Common myeloid progenitor, CD34-positive (primary cell): ENCODE measurements around the gene FGG.

Source experiments
- CTCF ChIA-PET: fragments of 350-600 bp; sonication (Branson Sonifier 250); formaldehyde crosslinking; loops from one replicate; lab custom pipeline; 2021; ENCODE audit warnings: antibody characterized with exemption; lab: Charles Lee
- POLR2A ChIA-PET: fragments of 350-600 bp; sonication (Branson Sonifier 250); formaldehyde crosslinking; loops from one replicate; lab custom pipeline; 2021; ENCODE audit warnings: antibody characterized with exemption; lab: Charles Lee
- DNase-seq, 3 donors: peaks; one replicate each; pipeline versions ENCODE4 v3.0.0 to v3.0.0-alpha.2; 2013
- H3K27ac ChIP-seq, 2 experiments: 1 replicate in 1 of 2; 2 replicates in 1 of 2; pipeline ENCODE4 v1.7.0; 2013; ENCODE audit warnings: inconsistent platforms in 2 of 2, low read length in 2 of 2, mild to moderate bottlenecking in 2 of 2, low read depth in 1 of 2, moderate library complexity in 1 of 2; ENCODE audit not compliant: severe bottlenecking in 2 of 2, insufficient read depth in 1 of 2, poor library complexity in 1 of 2
- H3K27me3 ChIP-seq, 5 experiments: replicated peaks in 2 of 5; 1 replicate in 3 of 5; 2 replicates in 2 of 5; pipeline versions ENCODE4 v1.6.1 to v1.7.0; 2013; ENCODE audit warnings: low read length in 4 of 5, mild to moderate bottlenecking in 2 of 5, moderate library complexity in 2 of 5, inconsistent platforms in 1 of 5; ENCODE audit not compliant: insufficient read depth in 5 of 5, control insufficient read depth in 4 of 5
- H3K36me3 ChIP-seq, 4 experiments: 1 replicate in 2 of 4; 2 replicates in 2 of 4; pipeline versions ENCODE4 v1.6.1 to v1.7.0; 2013; ENCODE audit warnings: low read length in 3 of 4, control low read depth in 1 of 4, mild to moderate bottlenecking in 1 of 4; ENCODE audit not compliant: control insufficient read depth in 4 of 4, insufficient read depth in 4 of 4
- H3K4me1 ChIP-seq, 4 experiments: 1 replicate in 3 of 4; 2 replicates in 1 of 4; pipeline versions ENCODE4 v1.6.1 to v1.7.1; 2013; ENCODE audit warnings: low read length in 3 of 4, mild to moderate bottlenecking in 3 of 4, control low read depth in 1 of 4, inconsistent platforms in 1 of 4, moderate library complexity in 1 of 4; ENCODE audit not compliant: control insufficient read depth in 4 of 4, insufficient read depth in 4 of 4; ENCODE audit errors: control extremely low read depth in 1 of 4
- H3K4me3 ChIP-seq, 7 experiments: 1 replicate in 4 of 7; 2 replicates in 3 of 7; pipeline versions ENCODE4 v1.5.1 to v1.7.0; 2013; ENCODE audit warnings: mild to moderate bottlenecking in 7 of 7, low read length in 6 of 7, moderate library complexity in 6 of 7, inconsistent platforms in 2 of 7, low read depth in 2 of 7, control low read depth in 1 of 7; ENCODE audit not compliant: insufficient read depth in 4 of 7, control insufficient read depth in 1 of 7; ENCODE audit errors: extremely low read depth in 1 of 7
- H3K9me3 ChIP-seq, 5 experiments: 1 replicate in 4 of 5; 2 replicates in 1 of 5; pipeline versions ENCODE4 v1.6.1 to v1.7.1; 2013; ENCODE audit warnings: low read length in 4 of 5, mild to moderate bottlenecking in 2 of 5, inconsistent platforms in 1 of 5, low read depth in 1 of 5, moderate library complexity in 1 of 5; ENCODE audit not compliant: control insufficient read depth in 4 of 5, insufficient read depth in 2 of 5; ENCODE audit errors: control extremely low read depth in 1 of 5
- WGBS: methylation state at CpG from one replicate; pipeline ENCODE4 v1.1.5; 2013; ENCODE audit not compliant: insufficient coverage; 5-methylcytosine and 5-hydroxymethylcytosine counted together

Gene FGG

GRCh38 chr4:154608361-154609252 is 3.8 kb downstream of the FGG start:
- CTCF ChIA-PET = interaction anchor here (1.3 to 5.2 kb wide), 5 partner anchors 11 to 58 kb away, joined by 3 to 24 read pairs (median 6); partner anchors contain the start of gene PLRG1
- Histone ChIP-seq H3K4me1 (peaks cover 0 to 2% (median 0%) of the 10 kb centered on the region in 4 experiments), H3K27ac (no peak overlapping the region), H3K9me3 (no peaks in the 10 kb centered on the region), H3K36me3 (no peaks in the 10 kb centered on the region), H3K4me3 (no peak overlapping the region), H3K27me3 (peaks cover 0 to 10% (median 0%) of the 10 kb centered on the region in 5 experiments)
- POLR2A ChIA-PET = no interaction called here
- DNase-seq = no peak
- no CpG with 5 or more reads among the region's 3 CpGs for WGBS

- ChIA-PET CTCF (interaction anchor here (0.8 to 1.4 kb wide), 6 partner anchors 12 to 48 kb away, joined by 3 to 6 read pairs (median 4); no protein-coding TSS in a partner anchor), POLR2A (no interaction called here)
- Histone ChIP-seq H3K9me3 (no peaks in the 10 kb centered on the region), H3K27ac (no peak overlapping the region), H3K36me3 (no peaks in the 10 kb centered on the region), H3K4me3 (no peak overlapping the region), H3K4me1 (peaks cover 0 to 2% (median 0%) of the 10 kb centered on the region in 4 experiments), H3K27me3 (peaks cover 0 to 11% (median 0%) of the 10 kb centered on the region in 5 experiments)
- no peak for DNase-seq
- WGBS = 100% methylated on average over 4 of the region's 6 CpGs
Observed at GRCh38 chr4:154606728-154607723, 5.4 kb downstream of the FGG start.

DNA sequence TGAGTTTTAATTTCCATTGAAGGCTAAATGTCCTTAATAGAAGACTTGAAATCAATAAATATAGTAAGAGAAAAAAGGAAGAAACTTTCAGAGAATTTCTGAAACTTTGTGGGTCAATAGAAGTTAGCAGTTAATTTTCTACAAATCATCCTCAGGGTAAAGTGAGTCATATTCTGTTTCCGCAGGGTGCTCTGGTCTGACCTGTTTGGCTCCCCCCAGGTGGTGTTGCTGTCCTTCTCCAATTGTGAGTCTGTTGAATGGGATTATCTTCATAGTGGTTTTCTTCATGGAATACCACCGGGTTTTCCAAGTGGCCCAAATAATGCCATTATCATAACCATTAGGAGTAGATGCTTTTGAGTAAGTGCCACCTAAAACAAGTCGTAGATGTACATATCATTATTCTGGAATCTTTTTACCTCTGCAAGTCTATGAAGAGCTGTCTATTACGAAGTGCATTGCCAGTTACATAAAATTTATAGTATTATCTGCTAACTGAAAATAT is 7.7 kb downstream of the FGG start:
- H3K9me3 ChIP-seq = no peaks in the 10 kb centered on the region
- no peaks in the 10 kb centered on the region for H3K36me3 ChIP-seq
- WGBS = no CpG with 5 or more reads among the region's 4 CpGs
- no peaks in the 10 kb centered on the region for H3K4me1 ChIP-seq
- CTCF ChIA-PET = interaction anchor here (1.0 to 1.9 kb wide), 4 partner anchors 8 to 46 kb away, joined by 3 to 7 read pairs (median 4); no protein-coding TSS in a partner anchor
- H3K27me3 ChIP-seq = peaks cover 0 to 11% (median 0%) of the 10 kb centered on the region in 5 experiments
- H3K4me3 ChIP-seq = no peak overlapping the region
- DNase-seq = no peak
- H3K27ac ChIP-seq = no peak overlapping the region
- POLR2A ChIA-PET = no interaction called here

- no peak overlapping the region for H3K27ac ChIP-seq
- no peak for DNase-seq
- CTCF ChIA-PET = interaction anchor here (0.9 to 1.9 kb wide), 5 partner anchors 9 to 44 kb away, joined by 3 to 6 read pairs (median 4); no protein-coding TSS in a partner anchor
- no peak overlapping the region for H3K4me3 ChIP-seq
- H3K36me3 ChIP-seq = no peaks in the 10 kb centered on the region
- no peaks in the 10 kb centered on the region for H3K9me3 ChIP-seq
- 96% methylated on average over 3 of the region's 6 CpGs for WGBS
- POLR2A ChIA-PET = no interaction called here
- H3K4me1 ChIP-seq = no peaks in the 10 kb centered on the region
- peaks cover 0 to 11% (median 0%) of the 10 kb centered on the region in 5 experiments for H3K27me3 ChIP-seq
Observed at GRCh38 chr4:154603033-154603943, 9.2 kb downstream of the FGG start.

- no peaks in the 10 kb centered on the region for H3K4me1 ChIP-seq
- peaks cover 0 to 11% (median 0%) of the 10 kb centered on the region in 5 experiments for H3K27me3 ChIP-seq
- no peak for DNase-seq
- no peaks in the 10 kb centered on the region for H3K36me3 ChIP-seq
- POLR2A ChIA-PET = no interaction called here
- 80% methylated on average over 1 of the region's 1 CpG for WGBS
- H3K9me3 ChIP-seq = no peaks in the 10 kb centered on the region
- H3K27ac ChIP-seq = no peak overlapping the region
- CTCF ChIA-PET = interaction anchor here (1.0 to 1.7 kb wide), 3 partner anchors 8 to 50 kb away, joined by 3 to 6 read pairs (median 4); no protein-coding TSS in a partner anchor
- no peak overlapping the region for H3K4me3 ChIP-seq
Observed at GRCh38 chr4:154602404-154603020, 9.9 kb downstream of the FGG start.
